H1 (cell line): ENCODE data around the gene ALG6. TPM values are rescaled to one million over a fixed set of nuclear protein-coding genes. Genes with fewer than 3 reads are reported as not detected.

Experiments
- ASH2L ChIP-seq: fragments of 200-600, 300-600 bp; sonication (generic); IDR thresholded peaks from one replicate; pipeline ENCODE4 v1.7.1; 2017; ENCODE audit warnings: low read length
- ATF3 ChIP-seq: IDR thresholded peaks from 2 replicates; pipeline ENCODE4 v1.6.1; 2011; ENCODE audit warnings: low read depth, mild to moderate bottlenecking, low read length; ENCODE audit not compliant: insufficient read depth
- CBX5 ChIP-seq: fragments of 300-800, 300-1000 bp; sonication (generic); IDR thresholded peaks from 2 replicates; pipeline ENCODE4 v1.7.1; 2016; ENCODE audit warnings: antibody characterized with exemption, low read length, low read depth
- CHD2 ChIP-seq: IDR thresholded peaks from 2 replicates; pipeline ENCODE4 v1.6.1; 2012; ENCODE audit warnings: low read length, improper control_type of control experiment
- CTCF ChIP-seq, 3 experiments: IDR thresholded peaks; 1 replicate in 2 of 3; 2 replicates in 1 of 3; pipeline versions ENCODE4 v1.5.1 to v1.6.1; 2011; ENCODE audit warnings: low read length in 3 of 3, mild to moderate bottlenecking in 3 of 3, inconsistent platforms in 2 of 3, low read depth in 1 of 3, moderate library complexity in 1 of 3; ENCODE audit not compliant: insufficient read depth in 1 of 3; ENCODE audit errors: control extremely low read depth in 1 of 3
- EP300 ChIP-seq, 2 experiments: IDR thresholded peaks; 1 replicate in 1 of 2; 2 replicates in 1 of 2; pipeline ENCODE4 v1.6.1; 2011 to 2012; ENCODE audit warnings: low read depth in 2 of 2, low read length in 2 of 2, mild to moderate bottlenecking in 2 of 2, borderline replicate concordance in 1 of 2, inconsistent platforms in 1 of 2, moderate library complexity in 1 of 2
- EZH2 ChIP-seq: fragments of 200-600 bp; sonication (generic); IDR thresholded peaks from 2 replicates; pipeline ENCODE4 v1.7.1; 2012; ENCODE audit warnings: low read depth, mild to moderate bottlenecking, moderate library complexity, low read length, inconsistent platforms; ENCODE audit not compliant: severe bottlenecking
- GTF2F1 ChIP-seq: IDR thresholded peaks from 2 replicates; pipeline ENCODE4 v1.6.1; 2012; ENCODE audit warnings: low read depth, low read length, improper control_type of control experiment, borderline replicate concordance
- JUN ChIP-seq: IDR thresholded peaks from 2 replicates; pipeline ENCODE4 v1.6.1; 2011; ENCODE audit warnings: low read depth, mild to moderate bottlenecking, improper control_type of control experiment, low read length
- KDM4A ChIP-seq: IDR thresholded peaks from one replicate; pipeline ENCODE4 v1.7.1; 2012; ENCODE audit warnings: low read depth, mild to moderate bottlenecking, moderate library complexity, low read length, inconsistent platforms; ENCODE audit not compliant: severe bottlenecking
- POLR2A ChIP-seq, 2 experiments: IDR thresholded peaks; 1 replicate in 1 of 2; 2 replicates in 1 of 2; pipeline ENCODE4 v1.6.1; 2011; ENCODE audit warnings: low read depth in 2 of 2, low read length in 2 of 2, mild to moderate bottlenecking in 2 of 2; ENCODE audit errors: control extremely low read depth in 1 of 2
- POLR2AphosphoS5 ChIP-seq: IDR thresholded peaks from 2 replicates; pipeline ENCODE4 v1.6.1; 2011; ENCODE audit warnings: low read depth, low read length
- SIN3A ChIP-seq, 2 experiments: IDR thresholded peaks in 1 of 2; conservative IDR thresholded peaks in 1 of 2; 2 replicates each; pipeline ENCODE4 v1.6.1; 2011 to 2012; ENCODE audit warnings: low read length in 2 of 2, improper control_type of control experiment in 1 of 2, low read depth in 1 of 2, mild to moderate bottlenecking in 1 of 2
- SIRT6 ChIP-seq: IDR thresholded peaks from one replicate; pipeline ENCODE4 v1.7.1; 2012; ENCODE audit warnings: low read length, inconsistent platforms
- TAF1 ChIP-seq: IDR thresholded peaks from 2 replicates; pipeline ENCODE4 v1.6.1; 2011; ENCODE audit warnings: mild to moderate bottlenecking, low read depth, low read length
- TAF7 ChIP-seq: optimal IDR thresholded peaks from 2 replicates; pipeline ENCODE3; 2011; ENCODE audit warnings: low read depth, mild to moderate bottlenecking, inconsistent platforms, low read length, moderate library complexity, borderline replicate concordance
- TEAD4 ChIP-seq: IDR thresholded peaks from 2 replicates; pipeline ENCODE4 v1.6.1; 2012; ENCODE audit warnings: low read depth, low read length, inconsistent platforms, mixed read lengths
- USF2 ChIP-seq: IDR thresholded peaks from 2 replicates; pipeline ENCODE4 v1.6.1; 2011; ENCODE audit warnings: low read length, improper control_type of control experiment
- YY1 ChIP-seq: IDR thresholded peaks from 2 replicates; pipeline ENCODE4 v1.6.1; 2011; ENCODE audit warnings: low read depth, mild to moderate bottlenecking, low read length
- polyA plus RNA-seq, 7 experiments: library from polyadenylated mRNA; depleted of rRNA in 3 of 7; stranded (reverse) in 5 of 7; unstranded in 2 of 7; fragments of >200 nt in 5 of 7; fragments of 200-250 nt in 2 of 7; gene quantifications; 1 replicate in 5 of 7; 2 replicates in 1 of 7; 4 replicates in 1 of 7; pipeline versions ENCODE4 v1.2.1 to v1.2.3, GENCODE V29; 2011 to 2013; ENCODE audit warnings: missing spikeins in 2 of 7, mixed read lengths in 2 of 7
- total RNA-seq: library from RNA; stranded (reverse); fragmentation: NEBNext Ultra II Directional; extraction: Animal tissue kit (Norgen Biotek cat#: 25700); gene quantifications from 2 replicates; pipeline ENCODE4 v1.2.1, GENCODE V29; 2021

The ALG6 gene
- total and polyA plus RNA-seq, 2 of the 8 experiments (the other 6 are each of a cell fraction or from before 2014, with no cell fraction given): 17.8 to 26.8 TPM

- TF ChIP-seq EP300 (IDR thresholded peaks at IDR 0.05; ENCODE audit: borderline replicate concordance in 1 of 2, low read depth in 2 of 2, low read length in 2 of 2) (no peak), USF2 (no peak), TEAD4 (no peak), POLR2AphosphoS5 (peak; percentile 63), TAF7 (no peak), CTCF (IDR thresholded peaks at IDR 0.05; ENCODE audit: control extremely low read depth in 1 of 3, insufficient read depth in 1 of 3, low read depth in 1 of 3, low read length in 3 of 3) (peak in 2 of 3 experiments; percentile 1 to 10; a peak in 1 of 4 replicates), ATF3 (no peak), CBX5 (no peak), JUN (no peak), SIN3A (conservative IDR thresholded peaks at IDR 0.05 in 1 of 2, IDR thresholded peaks at IDR 0.05 in 1 of 2; ENCODE audit: low read depth in 1 of 2, low read length in 2 of 2) (peak in 1 of 2 experiments; percentile 79; a peak in 2 of 4 replicates), POLR2A (IDR thresholded peaks at IDR 0.05; ENCODE audit: control extremely low read depth in 1 of 2, low read depth in 2 of 2, low read length in 2 of 2) (peak; percentile 68 to 87), GTF2F1 (no peak), KDM4A (peak; percentile 91), TAF1 (peak; percentile 75), ASH2L (peak; percentile 95), CHD2 (no peak), YY1 (no peak), EZH2 (no peak), SIRT6 (no peak)
Observed at GRCh38 chr1:63367215-63368103, at the start of gene ALG6 (continued).
